SHP77 (cell line): ENCODE data around the gene CSTB.

Experiments
- DNase-seq, 2 experiments: peaks; one replicate each; lab custom pipeline; 2025; lab: John Stamatoyannopoulos, UW

The CSTB gene

DNA sequence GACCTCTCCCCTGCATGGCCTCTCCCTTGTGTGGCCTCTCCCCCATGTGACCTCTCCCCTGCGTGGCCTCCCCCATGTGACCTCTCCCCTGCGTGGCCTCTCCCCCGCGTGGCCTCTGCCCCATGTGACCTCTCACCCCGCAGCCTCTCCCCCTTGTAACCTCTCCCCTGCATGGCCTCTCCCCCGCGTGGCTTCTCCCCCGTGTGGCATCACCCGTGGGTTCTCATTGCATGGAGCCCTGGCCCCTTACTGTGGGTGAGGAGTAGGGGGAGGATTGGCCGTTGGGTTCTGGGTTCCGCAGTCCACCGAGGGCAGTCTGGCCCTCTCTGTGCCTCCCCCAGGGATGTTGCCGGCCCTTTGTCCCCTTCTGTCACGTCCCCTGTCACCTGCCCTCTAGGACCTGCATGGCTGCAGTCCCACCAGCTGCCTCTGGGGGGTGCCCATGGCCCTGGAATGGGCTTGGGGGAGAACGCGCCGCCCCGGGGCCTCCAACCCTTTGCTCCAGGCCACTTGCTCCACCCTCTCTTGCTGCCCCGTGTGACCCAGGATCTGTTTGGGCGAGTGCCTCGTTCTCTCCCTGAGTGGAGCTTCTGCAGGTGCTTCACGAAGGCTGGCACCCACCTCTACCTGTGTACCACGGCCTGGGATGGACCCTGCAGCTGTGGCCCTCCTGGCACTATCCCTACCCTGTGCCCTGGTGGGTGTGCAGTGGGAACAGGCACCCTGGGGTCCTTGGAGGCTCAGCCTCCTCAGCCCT, 34.6 kb upstream of the CSTB start:
- DNase-seq: peak; percentile 68 to 73

- DNase-seq: no peak
These were observed 33.9 kb upstream of the CSTB start for GRCh38 chr21:43809853-43810504.

GRCh38 chr21:43809346-43809799, 33.3 kb upstream of the CSTB start:
- no peak for DNase-seq

- DNase-seq: no peak
These were observed 32.7 kb upstream of the CSTB start for GRCh38 chr21:43808832-43809251.

DNA sequence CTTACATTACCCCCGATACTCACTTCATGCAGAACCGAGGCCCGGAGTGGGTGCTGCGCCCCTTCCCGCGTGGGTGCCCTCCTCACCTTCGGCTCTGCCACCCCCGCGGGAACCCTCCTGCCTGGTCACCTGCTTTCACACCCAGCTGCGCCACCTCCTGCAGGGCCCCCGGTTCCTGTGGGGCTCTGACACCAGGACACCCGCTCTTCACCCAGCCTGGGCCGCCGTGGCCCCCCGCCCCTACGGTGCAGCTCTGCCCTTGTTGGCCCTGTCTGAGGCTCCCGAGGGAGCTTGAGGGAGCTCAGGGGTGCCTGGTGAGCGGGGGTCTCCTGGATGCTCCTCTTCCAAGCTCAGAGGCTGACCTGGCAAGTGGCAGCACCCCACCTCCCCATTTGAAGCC, 32.3 kb upstream of the CSTB start:
- DNase-seq: no peak

DNA sequence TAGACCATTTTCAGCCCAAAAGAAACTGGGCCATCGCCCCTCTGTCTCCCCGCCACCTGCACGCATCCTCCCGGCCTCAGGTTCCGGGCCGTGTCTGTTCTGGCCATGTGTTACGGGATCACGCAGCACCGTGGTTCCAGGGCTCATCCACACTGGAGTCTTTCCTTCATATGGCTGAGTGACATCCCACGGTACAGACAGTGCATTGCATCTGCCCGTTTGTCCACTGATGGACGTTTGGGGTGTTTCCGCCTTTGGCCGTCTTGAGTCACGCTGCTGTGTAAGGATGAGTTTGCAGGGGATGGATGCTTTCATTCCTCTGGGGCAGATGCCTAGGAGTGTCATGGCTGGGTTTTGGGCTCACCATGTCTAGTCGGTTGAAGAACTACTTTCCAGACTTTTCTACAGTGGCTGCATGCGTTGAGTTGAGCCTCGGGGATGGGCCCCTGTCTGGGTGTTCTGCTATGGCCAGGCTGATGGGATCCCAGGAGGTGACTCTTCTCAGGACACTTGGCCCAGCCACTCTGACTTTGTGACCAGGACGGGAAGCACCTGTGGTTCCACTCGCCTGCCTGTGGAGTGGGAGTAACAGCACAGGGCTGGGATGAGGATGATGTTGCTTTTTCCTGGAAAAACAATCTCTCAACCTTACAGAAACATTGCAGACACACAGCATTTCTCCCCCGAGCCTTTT, 30.1 kb upstream of the CSTB start:
- DNase-seq: no peak

GRCh38 chr21:43805275-43805800, 29.2 kb upstream of the CSTB start:
- DNase-seq: no peak

- no peak for DNase-seq
These were observed 27.6 kb upstream of the CSTB start for GRCh38 chr21:43803558-43804300.

- no peak for DNase-seq
These were observed 26.7 kb upstream of the CSTB start for GRCh38 chr21:43802713-43803313.

DNA sequence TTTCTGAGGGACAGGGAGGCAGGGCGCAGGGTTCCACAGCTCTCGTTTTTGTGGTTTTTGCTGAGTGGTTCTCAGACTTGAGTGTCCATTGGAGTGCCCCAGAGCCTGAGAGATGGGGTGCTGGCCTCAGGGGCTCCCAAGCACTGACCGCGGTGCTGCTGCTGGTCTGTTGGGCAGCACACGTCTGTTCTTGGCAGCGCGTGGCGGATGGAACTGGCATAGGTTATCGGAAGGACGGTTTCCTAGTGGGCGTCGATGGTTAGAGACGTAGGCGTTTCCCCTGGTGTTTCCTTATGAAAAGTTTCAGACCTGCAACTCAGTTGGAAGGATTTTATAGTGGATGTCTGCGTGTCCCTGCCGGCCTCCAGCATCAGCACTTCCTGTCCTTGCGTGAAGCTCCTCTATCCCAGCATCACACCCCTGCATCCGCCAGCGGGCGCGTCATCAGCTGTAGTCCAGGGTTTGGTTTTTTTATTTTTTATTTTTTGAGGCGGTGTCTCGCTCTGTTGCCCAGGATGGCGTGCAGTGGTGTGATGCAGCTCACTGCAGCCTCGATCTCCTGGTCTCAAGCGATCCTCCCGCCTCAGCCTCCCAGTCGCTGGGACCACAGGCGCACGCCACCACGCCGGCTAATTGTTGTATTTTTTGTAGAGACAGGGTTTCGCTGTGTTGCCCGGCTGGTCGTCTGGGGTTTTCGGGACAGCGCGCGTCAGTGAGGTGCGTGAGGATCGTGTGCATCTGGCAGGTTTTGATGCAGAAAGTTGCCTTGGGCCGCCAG, 25.1 kb upstream of the CSTB start:
- no peak for DNase-seq

GRCh38 chr21:43800566-43800965, 24.5 kb upstream of the CSTB start:
- DNase-seq: no peak

DNA sequence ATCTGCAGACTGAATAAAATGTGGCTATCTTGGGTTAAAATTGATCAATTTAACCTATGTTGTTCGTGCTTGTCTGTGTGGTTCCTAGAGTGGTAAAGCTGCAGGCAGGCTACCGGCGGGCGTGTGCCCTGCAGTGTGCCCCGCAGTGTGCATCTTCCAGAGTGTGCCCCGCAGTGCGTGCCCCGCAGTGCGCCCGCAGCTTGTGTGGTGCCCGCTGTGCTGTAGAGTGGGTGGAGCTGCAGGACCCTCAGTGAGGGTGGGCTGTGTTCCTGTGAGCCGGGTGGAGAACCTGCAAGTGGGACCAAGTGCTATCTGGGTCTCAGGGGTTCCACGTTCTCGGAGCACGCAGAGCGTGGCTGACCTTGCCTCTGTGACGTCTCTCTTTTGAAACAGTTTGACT, 24.0 kb upstream of the CSTB start:
- no peak for DNase-seq

DNA sequence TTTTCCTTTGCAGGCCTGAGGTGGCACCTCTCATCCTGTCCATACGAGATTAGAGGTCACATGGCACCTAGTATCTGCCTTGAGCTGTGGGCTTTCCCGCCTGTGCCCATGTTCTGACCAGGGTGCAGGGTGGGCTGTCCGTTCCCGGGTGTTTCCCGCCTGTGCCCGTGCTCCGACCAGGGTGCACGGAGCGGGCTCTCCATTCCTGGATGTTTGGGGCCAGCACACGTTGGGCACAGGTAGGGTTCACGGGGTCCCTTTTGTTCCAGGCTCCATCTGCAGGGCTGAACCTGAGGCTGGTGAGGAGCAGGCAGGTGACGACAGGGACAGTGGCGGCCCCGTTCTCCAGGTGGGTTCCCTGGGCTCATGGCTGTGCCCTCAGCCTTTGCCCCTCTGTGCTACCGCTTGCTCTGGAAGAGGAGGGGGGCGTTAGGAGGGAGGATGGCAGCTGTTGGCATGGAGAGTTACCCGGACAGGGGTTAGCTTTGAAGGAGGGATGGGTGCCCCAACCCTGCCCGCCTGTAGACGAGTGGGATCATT, 23.3 kb upstream of the CSTB start:
- DNase-seq: no peak

- no peak for DNase-seq
These were observed 22.0 kb upstream of the CSTB start for GRCh38 chr21:43797925-43798715.

DNA sequence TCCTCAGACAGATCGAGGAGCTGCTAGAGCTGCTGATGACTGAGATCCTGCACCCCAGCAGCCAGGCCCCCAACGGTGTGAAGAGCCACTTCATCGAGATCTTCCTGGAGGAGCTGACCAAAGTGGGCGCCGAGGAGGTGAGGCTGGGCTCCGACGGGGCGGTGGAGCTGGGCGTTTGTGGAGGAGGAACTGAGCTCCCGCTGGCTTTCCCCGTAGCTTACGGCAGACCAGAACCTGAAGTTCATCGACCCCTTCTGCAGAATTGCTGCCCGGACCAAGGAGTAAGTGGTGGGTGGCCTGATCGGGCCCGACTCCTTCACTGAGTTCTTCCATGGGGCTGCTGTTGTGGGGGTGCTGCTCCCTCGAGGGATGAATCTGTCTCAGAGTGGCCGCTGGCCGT, 21.3 kb upstream of the CSTB start:
- no peak for DNase-seq

DNA sequence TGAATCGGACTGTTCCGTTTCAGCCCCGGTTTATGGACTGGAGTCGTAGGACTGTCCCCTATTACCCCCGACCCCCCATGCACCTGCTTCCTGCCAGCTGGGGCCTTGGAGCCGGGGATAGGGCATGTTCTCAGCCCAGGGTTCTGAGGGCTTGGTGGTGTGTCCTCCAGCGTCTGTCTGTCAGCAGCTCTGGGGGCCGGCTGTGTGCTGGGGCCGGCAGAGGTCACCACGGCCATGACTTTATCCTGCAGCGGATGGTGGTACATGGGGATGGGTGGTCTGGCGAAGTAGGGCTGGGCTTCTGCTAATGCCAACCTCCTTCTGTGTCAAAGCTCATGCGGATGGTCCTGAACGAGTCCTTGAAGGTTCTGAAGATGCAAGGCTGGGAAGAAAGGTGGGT, 18.7 kb upstream of the CSTB start:
- DNase-seq: no peak

DNA sequence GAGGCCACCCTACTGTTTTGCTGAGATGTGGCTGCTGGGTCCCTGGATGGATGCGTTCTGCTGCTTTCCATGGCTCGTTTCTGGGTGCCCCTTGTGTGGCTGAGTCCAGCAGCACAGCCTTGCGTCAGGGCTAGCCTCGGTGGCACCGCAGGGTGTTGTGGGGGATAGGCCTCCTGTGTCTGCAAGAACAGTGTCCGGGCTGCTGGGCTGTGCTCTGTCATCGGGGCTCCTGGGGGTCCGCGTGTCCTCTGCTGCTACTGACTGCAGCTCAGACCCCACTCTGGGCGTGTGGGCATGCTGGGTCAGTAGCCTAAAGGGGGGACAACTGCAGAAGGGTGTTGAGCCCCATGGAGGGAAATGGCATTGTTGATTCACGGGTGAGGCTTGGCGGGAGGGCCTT, 18.2 kb upstream of the CSTB start:
- DNase-seq: no peak

DNA sequence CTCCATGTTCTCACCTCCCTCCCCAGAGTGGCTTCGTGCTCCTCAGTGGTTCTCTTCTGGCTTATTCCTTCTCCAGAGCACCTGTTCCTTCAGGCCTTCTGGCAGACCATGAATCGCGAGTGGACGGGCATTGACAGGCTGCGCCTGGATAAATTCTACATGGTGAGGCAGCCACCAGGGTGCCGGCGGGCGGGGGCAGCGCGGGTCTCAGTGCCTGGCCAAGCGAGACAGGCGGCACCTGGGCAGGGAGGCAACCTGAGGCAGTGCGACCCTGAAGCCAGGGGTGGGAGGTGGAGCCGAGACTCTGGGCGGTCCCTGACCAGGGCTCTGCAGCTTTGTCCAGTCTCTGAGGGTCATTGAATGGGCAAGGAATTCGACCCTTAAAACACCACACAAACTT, 17.1 kb upstream of the CSTB start:
- no peak for DNase-seq

- no peak for DNase-seq
These were observed 16.3 kb upstream of the CSTB start for GRCh38 chr21:43792406-43792805.

- DNase-seq: no peak
These were observed 14.0 kb upstream of the CSTB start for GRCh38 chr21:43790010-43790524.
